NT2/D1 (cell line): Measurements from ENCODE around the gene ALG14.

Experiments
- SUZ12 ChIP-seq: IDR thresholded peaks from 2 replicates; pipeline ENCODE4 v1.6.1; 2011; ENCODE audit not compliant: insufficient read length, insufficient read depth; ENCODE audit errors: extremely low read depth
- ZNF274 ChIP-seq: IDR thresholded peaks from 2 replicates; pipeline ENCODE4 v1.6.1; 2011; ENCODE audit warnings: mild to moderate bottlenecking, low read depth, low read length

DNA sequence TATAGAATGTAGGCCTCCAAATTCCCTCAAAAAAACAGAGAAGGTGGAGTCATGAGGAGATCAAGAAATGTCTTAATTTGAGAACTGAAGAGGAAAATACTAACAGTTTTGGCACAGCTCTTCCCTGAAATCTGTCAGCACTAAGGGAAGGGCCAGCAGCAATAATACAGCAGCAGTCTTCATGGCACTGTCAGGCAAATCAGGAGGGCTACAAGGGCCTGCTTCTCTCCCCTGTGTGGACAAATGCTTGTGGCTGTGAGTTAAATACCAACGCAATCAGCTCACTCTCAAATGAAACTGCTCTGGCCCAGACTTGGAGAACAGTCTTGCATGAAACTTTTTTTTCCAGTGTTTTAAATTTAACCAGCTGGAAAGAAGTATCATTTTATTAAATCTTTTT lies 125.3 kb downstream of the ALG14 start:
- TF ChIP-seq ZNF274, result no peak
- no peak for TF ChIP-seq SUZ12
